ENCODE data around the gene MRPL34. TPM values are rescaled to one million over a fixed set of nuclear protein-coding genes. Genes with fewer than 3 reads are reported as not detected.

The MRPL34 gene
- total and polyA plus RNA-seq, 9 of the 15 experiments (the other 6 are each of a cell fraction or from before 2014, with no cell fraction given) = 11.5 to 256 (median 72.5) TPM

DNA sequence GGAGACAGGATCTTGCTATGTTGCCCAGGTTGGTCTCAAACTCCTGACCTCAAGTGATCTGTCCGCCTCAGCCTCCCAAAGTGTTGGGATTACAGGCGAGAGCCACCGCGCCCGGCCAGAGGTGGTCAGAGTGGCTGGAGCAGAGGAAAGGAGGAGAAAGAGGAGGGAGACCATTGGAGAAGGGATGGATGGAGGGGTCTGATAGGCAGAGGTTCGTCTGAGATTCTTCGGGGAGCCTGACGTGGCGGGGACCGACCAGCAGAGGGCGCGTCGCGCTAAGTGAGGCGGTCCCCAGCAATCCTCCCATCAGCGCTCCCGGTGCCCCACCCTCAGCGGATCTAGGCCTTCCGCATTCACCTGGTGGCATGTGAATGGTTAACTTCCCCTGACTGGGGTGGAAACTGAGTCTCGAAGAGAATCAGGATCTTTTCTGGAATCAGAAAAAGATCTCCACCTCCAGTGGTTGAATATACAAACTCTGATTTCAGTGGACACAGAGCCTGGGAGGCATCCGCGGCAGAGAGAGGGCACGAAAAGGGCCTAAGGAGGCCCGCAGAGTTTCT is 40.5 kb downstream of the MRPL34 start (continued):
- TF ChIP-seq NCOA1 (IDR thresholded peaks at IDR 0.05; ENCODE audit: low read depth) (no peak), ETV1 (tag; conservative IDR thresholded peaks at IDR 0.05; ENCODE audit: low read depth) (peak; percentile 42; the same call in 1 of the 2 replicates), LCOR (CRISPR knock-in tag; IDR thresholded peaks at IDR 0.05) (no peak), ZBTB33 (CRISPR knock-in tag; IDR thresholded peaks at IDR 0.05) (peak; percentile 53; the same call in 1 of the 2 replicates), STAG1 (CRISPR knock-in tag; IDR thresholded peaks at IDR 0.05; ENCODE audit: borderline replicate concordance) (peak; percentile 51)
- TF ChIP-seq, protein P1, sequence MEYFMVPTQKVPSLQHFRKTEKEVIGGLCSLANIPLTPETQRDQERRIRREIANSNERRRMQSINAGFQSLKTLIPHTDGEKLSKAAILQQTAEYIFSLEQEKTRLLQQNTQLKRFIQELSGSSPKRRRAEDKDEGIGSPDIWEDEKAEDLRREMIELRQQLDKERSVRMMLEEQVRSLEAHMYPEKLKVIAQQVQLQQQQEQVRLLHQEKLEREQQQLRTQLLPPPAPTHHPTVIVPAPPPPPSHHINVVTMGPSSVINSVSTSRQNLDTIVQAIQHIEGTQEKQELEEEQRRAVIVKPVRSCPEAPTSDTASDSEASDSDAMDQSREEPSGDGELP (CRISPR knock-in tag; IDR thresholded peaks at IDR 0.05; ENCODE audit: borderline replicate concordance) = peak; percentile 36; the same call in 1 of the 2 replicates

- ATAC-seq = no peak
- no peaks in the 10 kb centered on the region for H3K9me1 ChIP-seq (ENCODE audit: control insufficient read depth, insufficient read depth, low read length)
- 0 out of 2 replicates have a peak, but pooled peaks cover 3% of the 10 kb centered on the region for H4K20me1 ChIP-seq (replicated peaks; ENCODE audit: control insufficient read depth, insufficient read depth, low read length)
- peaks cover 5 to 27% of the 10 kb centered on the region in 2 experiments; a peak in 4 of 5 replicates for H3K27me3 ChIP-seq (ENCODE audit: control insufficient read depth in 2 of 2, insufficient read depth in 2 of 2, low read length in 2 of 2)
- no peaks in the 10 kb centered on the region for H3K9me3 ChIP-seq (replicated peaks; ENCODE audit: control insufficient read depth, insufficient read depth, low read depth, low read length)
- H3K79me2 ChIP-seq (ENCODE audit: control insufficient read depth, insufficient read depth, low read length) = no peaks in the 10 kb centered on the region
- BruUV-seq (replicated peaks) = no TSS peak
- H3K4me1 ChIP-seq (replicated peaks in 1 of 2; ENCODE audit: control insufficient read depth in 2 of 2, insufficient read depth in 2 of 2, low read length in 2 of 2) = peaks cover 0 to 11% of the 10 kb centered on the region in 2 experiments; a peak in 1 of 5 replicates
- 16% methylated on average over 5 of the region's 6 CpGs for WGBS (ENCODE audit: insufficient coverage, low coverage, missing lambda C conversion rate)
- H3K4me3 ChIP-seq = no peak overlapping the region
- no peaks in the 10 kb centered on the region; the same call in 2 of the 3 replicates for H3K36me3 ChIP-seq (ENCODE audit: control insufficient read depth, insufficient read depth, low read length)
- no peak for TF ChIP-seq NKRF (IDR thresholded peaks at IDR 0.05; ENCODE audit: borderline replicate concordance)
- TF ChIP-seq TBL1XR1 (IDR thresholded peaks at IDR 0.05; ENCODE audit: low read length in 2 of 2) = no peak
- no peak for TF ChIP-seq ELK3 (CRISPR knock-in tag; IDR thresholded peaks at IDR 0.05)
- TF ChIP-seq E2F3 (CRISPR knock-in tag; IDR thresholded peaks at IDR 0.05) = no peak
- TF ChIP-seq NFRKB (IDR thresholded peaks at IDR 0.05; ENCODE audit: low read depth) = no peak
- no peak for DNase-seq (ENCODE audit: extremely low read depth in 1 of 4, low spot score in 3 of 4)
- in situ Hi-C loops (cut with MboI) = loop anchor here (5.0 kb wide), 1 partner anchor 40 kb away; no protein-coding TSS in a partner anchor
- no peak overlapping the region for H2AFZ ChIP-seq (ENCODE audit: low read depth, low read length)
- ChIA-PET POLR2A (interaction anchor here (1.9 kb wide), 1 partner anchor 11 kb away, joined by 5 read pairs; no protein-coding TSS in a partner anchor), CTCF (ENCODE audit: low intra/inter-chr PET ratio) (interaction anchor here (1.5 kb wide), 1 partner anchor 39 kb away, joined by 3 read pairs; no protein-coding TSS in a partner anchor)
- H3K4me2 ChIP-seq (ENCODE audit: insufficient read depth, low read length) = no peak overlapping the region
- no peak for FAIRE-seq
- intact Hi-C loops (cut with micrococcal nuclease) = no loop called here
- no peak overlapping the region for H3K9ac ChIP-seq (ENCODE audit: insufficient read depth in 1 of 2, low read depth in 2 of 2, low read length in 2 of 2)
- no peak overlapping the region for H3K27ac ChIP-seq (ENCODE audit: extremely low read depth, low read depth, low read length)
These were observed 41.7 kb downstream of the MRPL34 start for GRCh38 chr19:17347361-17347760.

Measured in K562 (cell line).